Fibroblast of skin of left quadriceps (primary cell): Measurements from ENCODE around the gene CRY1.
"Not testable (repeated sequence)": the region's sequence is repeated elsewhere in the genome, so short reads cannot be mapped to it uniquely, and the experiment has no call there.

Experiments used
- DNase-seq, 2 experiments: peaks; one replicate each; pipeline ENCODE4 v3.0.0-alpha.2; 2013; ENCODE audit warnings: low read depth in 2 of 2

CRY1 gene

DNA sequence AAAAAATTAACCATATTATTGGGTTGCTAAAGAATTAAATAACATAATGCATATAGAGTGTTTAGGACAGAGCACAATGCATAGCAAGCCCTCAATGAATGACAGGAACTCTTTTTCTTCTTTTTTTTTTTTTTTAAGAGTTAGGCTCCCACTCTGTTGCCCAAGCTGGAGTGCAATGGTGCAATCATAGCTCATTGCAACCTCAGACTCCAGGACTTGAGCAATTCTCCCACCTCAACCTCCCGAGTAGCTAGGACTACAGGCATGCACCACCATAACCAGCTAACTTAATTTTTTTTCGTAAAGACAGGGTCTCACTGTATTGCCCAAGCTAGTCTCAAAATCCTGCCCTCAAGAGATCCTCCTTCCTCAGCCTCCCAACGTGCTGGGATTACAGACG, 85.9 kb downstream of the CRY1 start:
- DNase-seq, result no peak

GRCh38 chr12:107002665-107003064, 90.7 kb downstream of the CRY1 start:
- not testable (repeated sequence) for DNase-seq

- no peak for DNase-seq
These were observed 93.9 kb downstream of the CRY1 start for GRCh38 chr12:106999446-106999845.

- no peak for DNase-seq
These were observed 95.4 kb downstream of the CRY1 start for GRCh38 chr12:106997916-106998315.

DNA sequence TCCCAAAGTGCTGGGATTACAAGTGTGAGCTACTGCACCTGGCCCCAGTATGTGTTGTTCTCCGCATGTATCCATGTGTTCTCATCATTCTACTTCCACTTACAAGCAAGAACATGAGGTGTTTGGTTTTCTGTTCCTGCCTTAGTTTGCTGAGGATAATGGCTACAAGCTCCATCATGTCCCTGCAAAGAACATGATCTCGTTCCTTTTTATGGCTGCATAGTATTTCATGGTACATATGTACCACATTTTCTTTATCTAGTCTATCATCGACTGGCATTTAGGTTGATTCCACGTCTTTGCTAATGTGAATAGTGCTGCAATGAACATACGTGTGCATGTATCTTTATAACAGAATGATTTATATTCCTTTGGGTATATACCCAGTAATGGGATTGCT, 97.2 kb downstream of the CRY1 start:
- not testable (repeated sequence) for DNase-seq

GRCh38 chr12:106994579-106995220, 98.6 kb downstream of the CRY1 start:
- DNase-seq, result no peak

- no peak for DNase-seq
These were observed 105.5 kb downstream of the CRY1 start for GRCh38 chr12:106987846-106988245.

GRCh38 chr12:106986625-106987389, 106.5 kb downstream of the CRY1 start, which contains the start of gene MTERF2:
MTERF2 (minus strand) TSS chr12:106987146; CDS start chr12:106978714, 8,432 bp downstream.
- DNase-seq, result peak; percentile 85 to 87

GRCh38 chr12:106986135-106986534, 107.2 kb downstream of the CRY1 start:
- DNase-seq, result no peak

GRCh38 chr12:106985479-106985878, 107.9 kb downstream of the CRY1 start:
- no peak for DNase-seq

GRCh38 chr12:106984588-106985137, 108.7 kb downstream of the CRY1 start:
- no peak for DNase-seq

- DNase-seq, result no peak
These were observed 111.1 kb downstream of the CRY1 start for GRCh38 chr12:106982229-106982628.

- DNase-seq, result no peak
These were observed 111.6 kb downstream of the CRY1 start for GRCh38 chr12:106981788-106982187.

DNA sequence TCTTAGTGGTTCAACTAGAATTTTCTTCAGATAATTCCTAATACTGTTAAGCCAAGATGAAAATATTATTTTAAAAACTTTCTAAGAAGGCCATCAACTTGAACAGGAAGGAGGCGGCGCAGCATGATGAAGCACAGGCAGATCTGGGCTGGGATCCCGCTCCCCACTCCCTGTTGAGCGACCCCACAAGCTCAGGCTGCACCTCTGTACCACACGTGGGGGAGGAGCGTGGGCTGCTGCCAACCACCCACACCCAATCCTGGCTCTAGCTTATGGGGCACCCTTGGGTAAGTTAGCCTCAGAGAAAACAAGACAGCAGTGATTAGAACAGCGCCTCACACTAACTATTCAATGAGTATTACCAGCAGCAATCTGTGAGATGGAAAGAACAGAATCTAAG, 112.4 kb downstream of the CRY1 start:
- no peak for DNase-seq

DNA sequence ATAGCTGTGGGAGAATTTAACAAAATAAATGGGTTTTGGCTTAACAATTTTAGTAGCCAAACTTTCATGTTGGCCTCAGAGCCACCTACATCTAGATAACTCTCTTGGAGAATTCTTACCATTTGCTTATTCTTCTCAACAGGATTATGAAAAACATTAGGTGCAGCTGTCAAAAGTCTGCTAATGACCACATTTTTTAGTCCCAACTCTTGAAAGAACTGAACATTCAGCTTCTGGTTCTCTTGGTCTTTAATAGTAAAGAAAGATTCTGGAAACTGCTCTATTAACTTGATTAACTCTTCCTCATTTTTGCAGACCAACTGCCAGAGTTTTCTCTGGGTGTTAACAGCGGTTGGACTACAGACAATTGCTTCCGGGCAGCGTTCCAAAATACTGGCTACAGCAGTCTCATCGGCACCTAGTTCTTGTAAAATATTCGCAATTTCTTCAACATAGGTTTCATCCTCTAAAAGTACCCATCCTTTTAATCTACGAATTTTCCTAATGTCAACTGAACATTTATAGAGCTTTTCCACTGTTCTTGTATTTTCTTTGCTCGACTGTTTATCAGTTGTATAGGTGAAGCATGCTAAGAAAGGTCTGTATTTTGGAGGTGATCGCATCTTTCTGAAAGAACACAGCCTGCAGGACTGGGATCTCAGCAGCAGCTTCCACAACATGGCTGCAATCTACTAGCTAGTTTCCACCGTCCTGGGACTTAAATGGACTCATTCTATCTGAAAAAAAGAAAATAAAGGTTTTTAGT, 115.1 kb downstream of the CRY1 start:
- DNase-seq, result peak in 1 of 2 experiments; percentile 48

DNA sequence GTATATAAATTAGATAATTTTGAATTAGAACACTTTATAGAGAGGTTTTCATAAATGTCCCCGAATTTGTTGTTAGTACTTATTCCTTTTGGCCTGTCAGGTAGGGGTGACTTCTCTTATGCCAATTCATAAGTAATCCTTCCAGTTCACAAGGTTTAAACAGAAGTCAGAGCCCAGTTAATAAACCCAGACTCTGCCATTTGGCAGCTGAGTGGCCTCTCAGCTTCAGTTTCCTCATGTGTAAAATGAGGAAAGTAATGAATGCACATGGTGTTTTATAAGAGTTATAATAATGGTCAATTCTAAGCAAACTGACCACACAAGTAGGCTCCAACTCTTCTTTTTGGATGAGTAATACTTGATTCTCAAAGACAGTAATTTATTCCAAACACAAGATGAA, 116.7 kb downstream of the CRY1 start:
- DNase-seq, result no peak

DNA sequence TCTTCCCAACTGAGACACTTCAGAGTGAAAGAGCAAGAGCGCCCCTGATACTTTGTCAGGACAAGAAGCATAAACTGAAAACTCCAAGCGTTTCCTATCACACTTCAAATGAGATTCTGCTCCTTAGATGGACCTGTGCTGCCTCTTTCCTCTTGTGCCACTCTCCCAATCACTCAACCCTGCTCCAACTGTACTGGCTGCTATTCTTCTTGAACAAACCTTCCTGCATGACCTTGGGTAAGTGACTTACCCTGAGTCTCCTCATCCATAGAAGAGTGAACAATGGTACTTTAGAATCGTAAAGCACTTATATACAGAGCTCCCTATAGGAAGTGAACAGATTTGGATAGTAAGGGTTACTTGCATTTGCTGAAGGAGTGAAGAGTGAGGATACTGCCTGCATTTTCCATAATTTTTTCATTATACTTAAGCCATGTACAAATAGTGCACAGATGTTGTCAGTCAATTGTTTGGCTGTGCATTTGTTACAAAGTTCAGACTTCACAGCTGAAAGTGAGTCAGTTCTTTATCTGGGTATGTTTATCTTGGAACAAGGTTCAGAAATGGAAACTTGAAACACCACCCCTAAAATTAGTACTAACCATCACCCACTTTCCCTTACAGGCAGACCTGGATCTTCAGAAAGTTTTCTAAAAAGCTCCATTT, 117.2 kb downstream of the CRY1 start:
- DNase-seq, result no peak

- DNase-seq, result no peak
These were observed 118.3 kb downstream of the CRY1 start for GRCh38 chr12:106975098-106975497.

DNA sequence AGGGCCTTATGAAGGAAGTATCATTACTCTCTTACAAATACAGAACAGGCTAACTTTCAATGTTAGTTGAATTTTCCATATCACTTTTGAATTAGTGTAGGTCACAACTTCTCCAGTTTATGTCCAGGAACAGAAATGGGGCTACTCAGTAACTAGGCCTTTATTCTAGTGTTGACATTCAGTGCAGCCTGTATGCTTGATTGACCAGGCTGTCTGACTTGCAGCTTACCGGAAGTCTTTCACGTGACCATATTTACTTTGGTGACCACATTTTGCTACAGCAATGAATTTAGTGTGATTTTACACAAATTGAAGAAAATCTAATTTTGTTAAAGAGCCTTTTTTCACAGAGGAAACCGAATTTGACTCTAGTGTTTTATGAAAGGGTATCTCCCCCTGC, 118.8 kb downstream of the CRY1 start:
- no peak for DNase-seq

DNA sequence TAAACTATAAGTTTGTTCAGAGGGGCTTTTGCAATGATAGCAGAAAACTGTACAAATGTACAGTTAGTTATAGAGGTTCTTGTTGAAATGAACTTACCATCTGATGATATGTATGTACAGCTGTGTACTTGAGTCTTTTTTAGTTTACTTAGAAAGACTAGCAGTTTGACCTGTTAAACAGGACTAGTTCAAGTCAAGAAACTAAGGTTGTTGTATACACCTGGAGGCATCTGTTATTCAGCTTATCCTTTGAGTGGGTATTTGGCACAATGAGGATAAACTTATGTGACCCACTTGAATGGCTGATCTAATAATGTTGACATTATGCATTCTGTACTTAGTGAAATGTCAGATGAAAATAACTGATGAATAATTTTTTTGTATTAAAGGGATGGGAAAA, 119.8 kb downstream of the CRY1 start:
- no peak for DNase-seq

GRCh38 chr12:106971065-106971464, 122.3 kb downstream of the CRY1 start:
- no peak for DNase-seq

DNA sequence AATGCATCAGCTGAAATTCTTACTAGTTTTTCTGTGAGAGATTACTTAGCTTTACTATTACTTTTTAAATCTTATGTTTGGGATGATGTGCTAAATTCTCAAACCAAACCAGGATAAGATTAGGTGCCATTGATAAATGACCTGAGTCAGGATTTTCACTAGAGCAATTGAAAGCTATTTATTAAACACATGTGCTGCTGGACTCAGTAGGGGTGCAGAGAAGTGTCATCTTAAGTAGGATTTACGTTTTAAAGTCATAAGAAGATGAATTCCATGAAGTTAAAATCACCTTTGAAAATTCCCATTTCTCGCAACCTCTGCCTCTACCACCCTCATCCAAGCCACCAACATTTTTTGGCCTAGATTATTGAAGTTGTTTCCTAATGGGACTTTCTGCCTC, 128.8 kb downstream of the CRY1 start:
- no peak for DNase-seq
